ENCODE data around the gene ZC3H13. TPM values are rescaled to one million over a fixed set of nuclear protein-coding genes. Genes with fewer than 3 reads are reported as not detected.

ZC3H13 gene
- total and polyA plus RNA-seq, 2 of the 8 experiments (the other 6 are each of a cell fraction or from before 2014, with no cell fraction given) = 5.1 to 57.8 TPM

- TF ChIP-seq KDM4A (IDR thresholded peaks at IDR 0.05; ENCODE audit: low read depth, low read length, severe bottlenecking) (no peak), CBX8 (IDR thresholded peaks at IDR 0.05; ENCODE audit: borderline replicate concordance, low read depth, low read length) (no peak), USF2 (IDR thresholded peaks at IDR 0.05; ENCODE audit: low read length) (no peak), SP1 (IDR thresholded peaks at IDR 0.05; ENCODE audit: low read depth, low read length) (no peak)
These were observed 49.1 kb upstream of the ZC3H13 start (continued) for GRCh38 chr13:46101484-46102254.

Measured in H1 (cell line).